ENCODE data around the gene SCYGR7.

Gene SCYGR7

GRCh38 chr2:227759411-227760118 is 31.4 kb downstream of the SCYGR7 start:
- no peak for DNase-seq

GRCh38 chr2:227761740-227762476 is 33.8 kb downstream of the SCYGR7 start:
- DNase-seq, result no peak

GRCh38 chr2:227765788-227766372 is 37.7 kb downstream of the SCYGR7 start:
- DNase-seq, result no peak

- peak; percentile 12 for DNase-seq
Measured at GRCh38 chr2:227766373-227766883, 38.3 kb downstream of the SCYGR7 start.

GRCh38 chr2:227767830-227768229 is 39.7 kb downstream of the SCYGR7 start:
- no peak for DNase-seq

GRCh38 chr2:227772197-227772661 is 44.1 kb downstream of the SCYGR7 start:
- no peak for DNase-seq

GRCh38 chr2:227772932-227773331 is 44.8 kb downstream of the SCYGR7 start:
- DNase-seq, result no peak

GRCh38 chr2:227774011-227774624 is 46.0 kb downstream of the SCYGR7 start:
- DNase-seq, result no peak

GRCh38 chr2:227774895-227775842 is 47.0 kb downstream of the SCYGR7 start:
- no peak for DNase-seq
